ENCODE data around the gene USP22.
"Not testable (repeated sequence)": the region's sequence is repeated elsewhere in the genome, so short reads cannot be mapped to it uniquely, and the experiment has no call there.

USP22 gene

GRCh38 chr17:20988001-20988636 lies 54.7 kb downstream of the USP22 start:
- DNase-seq (ENCODE audit: low read depth), result no peak

- DNase-seq (ENCODE audit: low read depth), result no peak
Observed at GRCh38 chr17:20987511-20987910, 55.3 kb downstream of the USP22 start.

GRCh38 chr17:20986767-20987510 lies 55.9 kb downstream of the USP22 start:
- DNase-seq (ENCODE audit: low read depth), result no peak

- no peak for DNase-seq (ENCODE audit: low read depth)
Observed at GRCh38 chr17:20983359-20983637, 59.5 kb downstream of the USP22 start.

GRCh38 chr17:20982589-20983358 lies 60.0 kb downstream of the USP22 start:
- DNase-seq (ENCODE audit: low read depth), result no peak

- DNase-seq (ENCODE audit: low read depth), result no peak
Observed at GRCh38 chr17:20981046-20981920, 61.5 kb downstream of the USP22 start.

GRCh38 chr17:20979792-20980083 lies 63.1 kb downstream of the USP22 start:
- no peak for DNase-seq (ENCODE audit: low read depth)

- not testable (repeated sequence) for DNase-seq (ENCODE audit: low read depth)
Observed at GRCh38 chr17:20979007-20979791, 63.6 kb downstream of the USP22 start.

GRCh38 chr17:20977609-20978253 lies 65.1 kb downstream of the USP22 start:
- not testable (repeated sequence) for DNase-seq (ENCODE audit: low read depth)

- no peak for DNase-seq (ENCODE audit: low read depth)
Observed at GRCh38 chr17:20975566-20975965, 67.2 kb downstream of the USP22 start.

- no peak for DNase-seq (ENCODE audit: low read depth)
Observed at GRCh38 chr17:20970329-20970728, 72.5 kb downstream of the USP22 start.

GRCh38 chr17:20968913-20969616 lies 73.7 kb downstream of the USP22 start:
- DNase-seq (ENCODE audit: low read depth), result no peak

GRCh38 chr17:20967776-20968175 lies 75.0 kb downstream of the USP22 start:
- DNase-seq (ENCODE audit: low read depth), result no peak

- DNase-seq (ENCODE audit: low read depth), result no peak
Observed at GRCh38 chr17:20966870-20967269, 75.9 kb downstream of the USP22 start.

GRCh38 chr17:20965492-20965891 lies 77.3 kb downstream of the USP22 start:
- DNase-seq (ENCODE audit: low read depth), result no peak

GRCh38 chr17:20961586-20961985 lies 81.2 kb downstream of the USP22 start:
- DNase-seq (ENCODE audit: low read depth), result no peak

- no peak for DNase-seq (ENCODE audit: low read depth)
Observed at GRCh38 chr17:20960871-20961270, 81.9 kb downstream of the USP22 start.

GRCh38 chr17:20955427-20956323 lies 87.1 kb downstream of the USP22 start:
- no peak for DNase-seq (ENCODE audit: low read depth)

- no peak for DNase-seq (ENCODE audit: low read depth)
Observed at GRCh38 chr17:20954794-20955193, 88.0 kb downstream of the USP22 start.

Measured in activated T-cell treated with anti-CD3 and anti-CD28 coated beads for 48 hours (primary cell).